Measurements from ENCODE around the gene OSBPL5.

DNA sequence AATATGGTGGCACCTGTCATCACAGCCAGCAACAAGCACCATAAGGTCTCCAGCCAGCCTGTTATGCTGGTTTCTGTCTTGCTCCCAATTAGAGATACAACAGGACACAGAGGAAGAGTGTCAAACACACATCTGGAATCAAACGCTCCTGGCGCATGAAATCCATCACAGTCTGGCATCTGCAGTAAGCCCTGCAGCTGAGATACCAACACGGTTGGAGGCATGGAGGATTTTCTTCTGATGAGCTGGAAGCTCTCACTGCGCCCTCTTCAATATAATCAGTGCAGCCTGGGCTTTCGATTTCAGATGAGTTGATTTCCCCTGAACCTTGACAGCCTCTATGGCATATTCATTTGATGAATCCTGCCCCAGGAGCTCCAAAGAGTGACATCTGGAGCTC, 80.1 kb downstream of the OSBPL5 start:
- TF ChIP-seq EWSR1 (IDR thresholded peaks at IDR 0.05; ENCODE audit: borderline replicate concordance, low read depth, partially characterized antibody) (no peak), MCM3 (IDR thresholded peaks at IDR 0.05) (no peak), MTA1 (IDR thresholded peaks at IDR 0.05; ENCODE audit: borderline replicate concordance) (no peak), TEAD1 (CRISPR knock-in tag; IDR thresholded peaks at IDR 0.05) (no peak), HDAC6 (IDR thresholded peaks at IDR 0.05; ENCODE audit: low read depth, low read length) (no peak)
